ENCODE measurements around the gene ADORA3.

- TF ChIP-seq CTCF (conservative IDR thresholded peaks at IDR 0.05; ENCODE audit: low read depth, low read length): no peak
- TF ChIP-seq EZH2 (IDR thresholded peaks at IDR 0.05; ENCODE audit: borderline replicate concordance, low read depth, low read length, poor library complexity, severe bottlenecking): no peak
Observed at GRCh38 chr1:111517469-111518225, 14.2 kb upstream of the ADORA3 start.
